DOHH2 (cell line): ENCODE data around the gene GPR143.

Experiments used
- CTCF ChIP-seq: fragments of 200-600 bp; sonication (generic); IDR thresholded peaks from one replicate; pipeline ENCODE4 v1.5.1; 2014; ENCODE audit warnings: antibody characterized with exemption, mild to moderate bottlenecking, low read depth, low read length; ENCODE audit not compliant: poor library complexity, severe bottlenecking
- EZH2phosphoT487 ChIP-seq: fragments of 200-600 bp; sonication (generic); IDR thresholded peaks from 2 replicates; pipeline ENCODE4 v1.6.1; 2017; ENCODE audit warnings: borderline replicate concordance, mild to moderate bottlenecking, antibody characterized with exemption, low read length, moderate library complexity, mixed read lengths

DNA sequence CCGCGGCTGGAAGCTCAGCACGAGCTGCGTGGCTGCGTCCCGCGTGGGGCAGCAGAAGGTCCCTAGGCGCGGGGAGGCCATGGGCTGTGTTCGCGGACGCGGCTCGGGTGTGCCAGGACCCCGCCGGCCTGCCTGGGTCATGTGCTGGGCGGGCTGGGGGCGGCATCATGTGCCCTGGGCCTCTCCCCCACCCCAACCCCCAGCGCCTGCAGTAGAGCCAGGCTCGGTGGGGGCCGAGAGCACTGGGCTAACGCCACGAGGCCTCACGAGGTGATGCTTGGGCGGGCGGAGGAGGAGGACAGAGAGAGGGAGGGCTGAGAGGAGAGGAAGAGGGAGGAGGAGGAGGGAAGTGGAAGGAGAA is at the start of gene GPR143:
- no peak for TF ChIP-seq CTCF
- no peak for TF ChIP-seq EZH2phosphoT487
